ENCODE results near the gene ATP6V1E1. TPM values are rescaled to one million over a fixed set of nuclear protein-coding genes. Genes with fewer than 3 reads are reported as not detected.
"Not testable (repeated sequence)": the region's sequence is repeated elsewhere in the genome, so short reads cannot be mapped to it uniquely, and the experiment has no call there.

Gene ATP6V1E1
- total RNA-seq, 4 donors from 2014 or later = 64.4 to 70.9 (median 66.5) TPM

DNA sequence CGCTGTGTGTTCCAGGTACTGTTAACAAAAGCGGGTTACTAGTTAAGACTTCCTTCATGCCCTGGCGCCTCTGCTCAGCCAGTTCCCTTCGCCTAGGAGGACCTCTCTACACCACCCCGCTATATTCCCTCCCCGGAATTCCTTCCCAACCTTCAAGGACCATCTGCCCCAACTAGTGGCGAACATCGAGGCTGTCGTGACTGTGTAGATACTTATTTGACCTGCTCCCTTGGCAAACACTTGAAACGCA is 9.6 kb upstream of the ATP6V1E1 start:
- Histone ChIP-seq H3K27me3 (no peaks in the 10 kb centered on the region), H3K4me3 (peak overlapping the region; percentile 61 to 96 (median 72)), H3K4me1 (peaks cover 0 to 16% (median 4%) of the 10 kb centered on the region in 4 donors), H3K36me3 (no peaks in the 10 kb centered on the region), H3K9me3 (no peaks in the 10 kb centered on the region), H3K27ac (peak overlapping the region; percentile 95 to 100 (median 96))
- TF ChIP-seq, protein P1, sequence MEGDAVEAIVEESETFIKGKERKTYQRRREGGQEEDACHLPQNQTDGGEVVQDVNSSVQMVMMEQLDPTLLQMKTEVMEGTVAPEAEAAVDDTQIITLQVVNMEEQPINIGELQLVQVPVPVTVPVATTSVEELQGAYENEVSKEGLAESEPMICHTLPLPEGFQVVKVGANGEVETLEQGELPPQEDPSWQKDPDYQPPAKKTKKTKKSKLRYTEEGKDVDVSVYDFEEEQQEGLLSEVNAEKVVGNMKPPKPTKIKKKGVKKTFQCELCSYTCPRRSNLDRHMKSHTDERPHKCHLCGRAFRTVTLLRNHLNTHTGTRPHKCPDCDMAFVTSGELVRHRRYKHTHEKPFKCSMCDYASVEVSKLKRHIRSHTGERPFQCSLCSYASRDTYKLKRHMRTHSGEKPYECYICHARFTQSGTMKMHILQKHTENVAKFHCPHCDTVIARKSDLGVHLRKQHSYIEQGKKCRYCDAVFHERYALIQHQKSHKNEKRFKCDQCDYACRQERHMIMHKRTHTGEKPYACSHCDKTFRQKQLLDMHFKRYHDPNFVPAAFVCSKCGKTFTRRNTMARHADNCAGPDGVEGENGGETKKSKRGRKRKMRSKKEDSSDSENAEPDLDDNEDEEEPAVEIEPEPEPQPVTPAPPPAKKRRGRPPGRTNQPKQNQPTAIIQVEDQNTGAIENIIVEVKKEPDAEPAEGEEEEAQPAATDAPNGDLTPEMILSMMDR (IDR thresholded peaks at IDR 0.05) = peak in 1 of 6 experiments; percentile 18
- TF ChIP-seq POLR2A (IDR thresholded peaks at IDR 0.05) = no peak
- DNase-seq = peak in 1 of 3 donors; percentile 40

DNA sequence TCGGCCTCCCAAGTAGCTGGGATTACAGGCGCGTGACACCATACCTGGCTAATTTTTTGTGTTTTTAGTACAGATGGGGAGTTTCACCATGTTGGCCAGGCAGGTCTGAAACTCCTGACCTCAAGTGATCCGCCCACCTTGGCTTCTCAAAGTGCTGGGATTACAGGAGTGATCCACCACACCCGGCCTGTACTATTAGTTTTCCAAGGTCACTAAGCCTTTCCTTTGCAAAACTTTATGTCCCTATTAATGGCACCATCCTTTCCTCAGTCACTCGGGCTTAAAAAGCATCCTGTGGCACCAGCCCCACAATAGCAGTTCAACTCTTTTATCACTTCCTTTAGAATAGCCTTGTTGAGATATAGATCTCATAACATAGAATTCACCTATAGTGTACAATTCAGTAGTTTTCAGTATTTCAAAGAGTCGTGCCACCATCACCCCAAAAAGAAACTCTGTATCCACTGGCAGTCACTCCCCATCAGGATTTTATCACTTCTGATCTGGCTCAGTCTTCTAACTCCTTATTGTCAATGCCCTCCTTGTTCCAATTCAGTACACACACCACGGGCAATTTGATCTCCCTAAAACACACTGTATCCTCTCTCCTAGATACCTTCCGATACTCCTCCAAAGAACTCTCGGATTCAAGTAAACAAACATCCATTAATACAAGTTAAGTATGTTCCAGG is 9.1 kb upstream of the ATP6V1E1 start:
- H3K27ac ChIP-seq = peak overlapping the region; percentile 95 to 100 (median 96)
- TF ChIP-seq, protein P1 (IDR thresholded peaks at IDR 0.05) = no peak
- TF ChIP-seq POLR2A (IDR thresholded peaks at IDR 0.05) = no peak
- H3K4me1 ChIP-seq = peaks cover 0 to 16% (median 4%) of the 10 kb centered on the region in 4 donors
- H3K4me3 ChIP-seq = peak overlapping the region; percentile 61 to 96 (median 72)
- no peak for DNase-seq
- no peaks in the 10 kb centered on the region for H3K9me3 ChIP-seq
- H3K27me3 ChIP-seq = no peaks in the 10 kb centered on the region
- no peaks in the 10 kb centered on the region for H3K36me3 ChIP-seq

GRCh38 chr22:17636850-17637249 is 8.3 kb upstream of the ATP6V1E1 start:
- H3K27ac ChIP-seq, DNase-seq: not testable (repeated sequence)
- H3K4me1 ChIP-seq = peaks cover 0 to 16% (median 4%) of the 10 kb centered on the region in 4 donors

DNA sequence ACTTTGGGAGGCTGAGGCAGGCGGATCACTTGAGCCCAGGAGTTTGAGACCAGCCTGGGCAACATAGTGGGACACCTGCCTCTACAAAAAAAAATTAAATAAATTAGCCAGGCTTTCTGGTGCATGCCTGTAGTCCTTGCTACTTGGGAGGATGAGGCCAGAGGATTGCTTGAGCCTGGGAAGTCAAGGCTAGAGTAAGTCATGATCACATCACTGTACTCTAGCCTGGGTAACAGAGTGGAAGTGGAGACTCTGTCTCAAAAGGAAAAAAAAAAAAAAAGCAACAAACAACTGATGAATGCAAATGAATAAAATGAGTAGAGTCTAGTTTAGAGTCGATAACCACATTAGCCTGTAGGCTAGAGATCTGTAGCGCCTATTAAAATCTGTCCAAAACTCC is 6.1 kb upstream of the ATP6V1E1 start:
- DNase-seq = no peak
- Histone ChIP-seq H3K9me3 (no peaks in the 10 kb centered on the region), H3K4me3 (no peak overlapping the region), H3K4me1 (peaks cover 0 to 7% (median 1%) of the 10 kb centered on the region in 4 donors), H3K36me3 (no peaks in the 10 kb centered on the region), H3K27me3 (no peaks in the 10 kb centered on the region), H3K27ac (no peak overlapping the region)
- TF ChIP-seq POLR2A (IDR thresholded peaks at IDR 0.05) = no peak
- TF ChIP-seq, protein P1 (IDR thresholded peaks at IDR 0.05) = no peak

More at GRCh38 chr22:17636850-17637249, 8.3 kb upstream of the ATP6V1E1 start:
- H3K36me3 ChIP-seq, H3K4me3 ChIP-seq, H3K9me3 ChIP-seq, H3K27me3 ChIP-seq: not testable (repeated sequence)

DNA sequence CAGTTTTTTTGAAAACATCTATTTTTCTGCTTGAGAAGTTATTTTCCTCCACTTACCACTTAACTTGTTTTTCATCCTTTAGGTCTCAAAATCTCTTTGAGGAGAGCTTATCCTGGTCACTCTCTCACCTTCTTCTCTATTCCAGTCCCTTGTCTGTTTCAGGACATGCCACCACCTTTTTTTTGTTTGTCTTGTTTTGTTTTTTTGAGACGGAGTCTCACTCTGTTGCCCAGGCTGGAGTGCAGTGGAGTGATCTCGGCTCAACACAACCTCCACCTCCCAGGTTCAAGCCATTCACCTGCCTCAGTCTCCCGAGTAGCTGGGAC is 5.4 kb upstream of the ATP6V1E1 start:
- Histone ChIP-seq H3K27me3 (no peaks in the 10 kb centered on the region), H3K4me1 (peaks cover 0 to 4% (median 0%) of the 10 kb centered on the region in 4 donors), H3K4me3 (no peak overlapping the region), H3K36me3 (no peaks in the 10 kb centered on the region), H3K27ac (no peak overlapping the region), H3K9me3 (no peaks in the 10 kb centered on the region)
- TF ChIP-seq POLR2A (IDR thresholded peaks at IDR 0.05) = no peak
- TF ChIP-seq, protein P1 (IDR thresholded peaks at IDR 0.05) = no peak
- DNase-seq = no peak

- no peaks in the 10 kb centered on the region for H3K27me3 ChIP-seq
- H3K4me3 ChIP-seq = no peak overlapping the region
- H3K36me3 ChIP-seq = no peaks in the 10 kb centered on the region
- TF ChIP-seq, protein P1 (IDR thresholded peaks at IDR 0.05) = no peak
- no peak for TF ChIP-seq POLR2A (IDR thresholded peaks at IDR 0.05)
- no peak for DNase-seq
- no peaks in the 10 kb centered on the region for H3K9me3 ChIP-seq
- H3K27ac ChIP-seq = no peak overlapping the region
- H3K4me1 ChIP-seq = peaks cover 0 to 4% (median 0%) of the 10 kb centered on the region in 4 donors
These were observed 4.9 kb upstream of the ATP6V1E1 start for GRCh38 chr22:17633217-17633997.
